HG02943 (cell line): ENCODE data around the gene ZNF496.
A peak's percentile ranks its signal among the peaks of the same experiment; 100 is the strongest.
"Not testable (repeated sequence)": the region's sequence is repeated elsewhere in the genome, so short reads cannot be mapped to it uniquely, and the experiment has no call there.

Source experiments
- ATAC-seq: cut with Tn5 transposase; IDR thresholded peaks from one replicate; pipeline ENCODE4 v1.9.1; 2021; ENCODE audit warnings: mild to moderate bottlenecking, low read depth, moderate library complexity; ENCODE audit not compliant: unreplicated experiment

Gene ZNF496

GRCh38 chr1:247331525-247332214 is at the start of gene ZNF496:
Gene ZNF496, minus strand, starts transcription at chr1:247331867. Its CDS starts 2,289 bp downstream, at chr1:247329578.
- ATAC-seq: peak; percentile 54

DNA sequence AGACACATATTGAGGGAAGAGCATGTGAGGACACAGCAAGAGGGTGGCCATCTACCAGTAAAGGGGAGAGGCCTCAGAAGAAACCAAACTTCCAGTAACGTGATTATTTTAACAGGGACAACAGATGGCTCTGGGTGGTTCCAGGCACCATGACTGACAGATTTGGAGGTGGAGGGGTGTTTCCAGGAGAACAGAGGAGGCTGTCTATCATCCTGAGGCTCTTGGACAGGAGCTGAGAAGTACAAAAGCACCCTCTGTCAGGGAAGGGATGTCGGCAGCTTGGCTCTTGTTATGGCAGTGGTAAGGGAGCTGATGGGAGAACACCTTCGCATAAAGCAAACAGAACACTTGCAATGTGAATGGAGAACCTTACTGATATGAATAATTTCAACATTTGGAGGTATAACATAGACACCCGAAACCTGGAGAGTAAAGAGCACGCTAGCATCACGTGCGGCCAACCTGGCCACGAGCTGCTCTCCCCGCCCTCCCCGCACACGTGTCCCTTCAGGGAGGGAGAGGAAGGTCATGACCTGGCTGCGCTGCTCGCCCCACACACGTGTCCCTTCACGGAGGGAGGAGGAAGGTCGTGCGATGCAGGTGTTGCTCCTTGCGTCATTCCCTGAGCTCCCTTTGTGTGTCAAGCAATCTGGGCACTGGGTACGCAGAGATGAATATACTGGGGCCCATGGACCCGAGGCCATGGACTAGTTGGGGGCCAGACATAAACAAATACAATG is 46.8 kb upstream of the ZNF496 start:
- no peak for ATAC-seq

GRCh38 chr1:247377656-247378055 is 46.0 kb upstream of the ZNF496 start:
- not testable (repeated sequence) for ATAC-seq

- ATAC-seq: no peak
Observed at GRCh38 chr1:247376659-247377058, 45.0 kb upstream of the ZNF496 start.

- ATAC-seq: no peak
Observed at GRCh38 chr1:247375747-247376146, 44.1 kb upstream of the ZNF496 start.

GRCh38 chr1:247374651-247375334 is 43.1 kb upstream of the ZNF496 start:
- ATAC-seq: not testable (repeated sequence)

DNA sequence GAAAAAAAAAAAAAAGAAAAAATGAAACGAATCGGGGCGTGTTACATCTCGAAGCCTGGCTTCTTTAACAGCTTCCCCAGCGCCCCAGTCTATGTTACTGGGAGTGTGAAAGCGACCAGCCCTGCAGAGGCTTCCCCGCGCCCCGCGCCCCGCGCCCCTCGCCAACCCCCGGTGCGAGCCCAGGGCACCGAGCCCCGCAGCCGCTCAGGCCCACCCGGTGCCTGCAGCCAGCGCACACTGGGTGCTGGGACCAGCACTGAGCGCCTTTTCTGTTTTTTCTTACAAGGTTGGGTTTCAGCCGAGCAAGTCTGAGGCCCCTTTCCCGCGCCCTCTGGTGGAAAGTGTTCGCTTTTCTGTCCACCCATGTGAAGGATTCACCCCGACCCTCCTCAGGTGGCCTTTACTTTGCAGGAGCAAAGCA is 42.1 kb upstream of the ZNF496 start:
- ATAC-seq: peak; percentile 65

- no peak for ATAC-seq
Observed at GRCh38 chr1:247371801-247372259, 40.2 kb upstream of the ZNF496 start.

GRCh38 chr1:247370786-247371732 is 39.4 kb upstream of the ZNF496 start:
- ATAC-seq: no peak

GRCh38 chr1:247368490-247369145 is 37.0 kb upstream of the ZNF496 start:
- ATAC-seq: no peak

DNA sequence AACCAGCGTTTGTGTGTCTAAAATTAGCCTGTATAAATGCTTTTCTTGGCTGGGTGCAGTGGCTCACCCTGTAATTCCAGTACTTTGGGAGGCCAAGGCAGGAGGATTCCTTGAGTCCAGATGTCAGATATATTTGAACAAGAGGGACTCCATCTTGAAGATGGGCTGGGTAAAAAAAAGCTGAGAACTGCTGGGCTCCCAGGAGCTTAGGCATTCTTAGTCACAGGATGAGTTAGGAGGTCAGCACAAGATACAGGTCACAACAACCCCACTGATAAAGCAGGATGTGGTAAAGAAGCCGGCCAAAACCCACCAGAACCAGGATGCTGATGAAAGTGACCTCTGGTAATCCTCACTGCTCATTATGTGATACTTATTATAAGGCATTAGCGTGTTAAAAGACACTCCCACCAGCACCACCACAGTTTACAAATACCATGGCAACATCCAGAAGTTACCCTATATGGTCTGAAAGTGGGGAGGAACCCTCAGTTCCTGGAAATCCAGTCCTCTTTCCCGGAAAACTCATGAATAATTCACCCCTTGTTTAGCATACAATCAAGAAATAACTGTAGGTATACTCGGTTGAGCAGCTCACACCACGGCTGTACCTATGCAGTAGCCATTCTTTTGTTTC is 36.2 kb upstream of the ZNF496 start:
- ATAC-seq: no peak

GRCh38 chr1:247366926-247367645 is 35.4 kb upstream of the ZNF496 start:
- no peak for ATAC-seq

- ATAC-seq: not testable (repeated sequence)
Observed at GRCh38 chr1:247366345-247366744, 34.7 kb upstream of the ZNF496 start.

- no peak for ATAC-seq
Observed at GRCh38 chr1:247365023-247365422, 33.4 kb upstream of the ZNF496 start.

DNA sequence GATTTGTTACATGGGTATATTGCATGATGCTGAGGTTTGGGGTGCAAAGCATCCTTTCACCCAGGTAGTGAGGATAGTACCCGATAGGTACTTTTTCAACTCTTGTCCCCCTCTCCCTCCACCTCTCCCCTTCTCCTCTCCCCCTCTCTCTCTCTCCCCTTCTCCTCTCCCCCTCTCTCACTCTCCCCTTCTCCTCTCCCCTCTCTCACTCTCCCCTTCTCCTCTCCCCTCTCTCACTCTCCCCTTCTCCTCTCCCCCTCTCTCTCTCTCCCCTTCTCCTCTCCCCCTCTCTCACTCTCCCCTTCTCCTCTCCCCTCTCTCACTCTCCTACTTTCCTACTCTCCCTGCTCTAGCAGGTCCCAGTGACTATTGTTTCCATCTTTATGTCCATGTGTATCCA is 31.3 kb upstream of the ZNF496 start:
- not testable (repeated sequence) for ATAC-seq

- ATAC-seq: no peak
Observed at GRCh38 chr1:247362153-247362552, 30.5 kb upstream of the ZNF496 start.

- ATAC-seq: no peak
Observed at GRCh38 chr1:247360991-247361731, 29.5 kb upstream of the ZNF496 start.
